Endothelial cell of umbilical vein (primary cell): ENCODE results near the gene IRF1.

Experiments used
- CTCF ChIP-seq, 2 donors: IDR thresholded peaks; 1 replicate in 1 of 2; 2 replicates in 1 of 2; pipeline ENCODE4 v1.5.1; 2011; ENCODE audit warnings: low read length in 2 of 2, mild to moderate bottlenecking in 2 of 2, moderate library complexity in 2 of 2, control low read depth in 1 of 2, inconsistent platforms in 1 of 2, low read depth in 1 of 2; ENCODE audit not compliant: insufficient read depth in 1 of 2; ENCODE audit errors: extremely low read depth in 1 of 2
- EZH2 ChIP-seq: IDR thresholded peaks from 2 replicates; pipeline ENCODE4 v1.6.1; 2012; ENCODE audit warnings: borderline replicate concordance, low read depth, mild to moderate bottlenecking, moderate library complexity, low read length, inconsistent platforms; ENCODE audit not compliant: severe bottlenecking
- GATA2 ChIP-seq: IDR thresholded peaks from 2 replicates; pipeline ENCODE4 v1.7.0; 2011; ENCODE audit warnings: low read depth, mild to moderate bottlenecking, moderate library complexity, mixed read lengths, low read length; ENCODE audit not compliant: insufficient read length, insufficient read depth
- JUN ChIP-seq: IDR thresholded peaks from 2 replicates; pipeline ENCODE4 v1.6.1; 2011; ENCODE audit warnings: borderline replicate concordance, low read depth; ENCODE audit not compliant: insufficient read length, insufficient read depth
- MYC ChIP-seq: IDR thresholded peaks from one replicate; pipeline ENCODE4 v1.6.1; 2011; ENCODE audit warnings: mild to moderate bottlenecking, low read depth, low read length
- POLR2A ChIP-seq: IDR thresholded peaks from 2 replicates; pipeline ENCODE4 v1.6.1; 2012; ENCODE audit warnings: low read depth, mild to moderate bottlenecking, control low read depth, low read length
- POLR2AphosphoS5 ChIP-seq: IDR thresholded peaks from 2 replicates; pipeline ENCODE4 v1.6.1; 2012; ENCODE audit warnings: low read depth, mild to moderate bottlenecking, control low read depth, low read length, moderate library complexity; ENCODE audit not compliant: insufficient read depth

GRCh38 chr5:132464156-132464939 lies 26.2 kb downstream of the IRF1 start:
- TF ChIP-seq CTCF (IDR thresholded peaks at IDR 0.05; ENCODE audit: extremely low read depth in 1 of 2, insufficient read depth in 1 of 2, low read depth in 1 of 2, low read length in 2 of 2) (peak; percentile 7 to 21), POLR2A (no peak), POLR2AphosphoS5 (no peak), JUN (no peak), EZH2 (no peak), GATA2 (no peak), MYC (no peak)
